HT-29 (cell line): Measurements from ENCODE around the gene UNC45A. TPM values are rescaled to one million over a fixed set of nuclear protein-coding genes. Genes with fewer than 3 reads are reported as not detected.

ENCODE experiments used
- small RNA-seq: library from RNA; depleted of rRNA; stranded (forward); fragments of <200 nt; gene quantifications from one replicate; pipeline ENCODE3, GENCODE V24; 2014
- total RNA-seq: library from RNA; depleted of rRNA; stranded (reverse); fragments of >200 nt; shearing (Covaris generic); gene quantifications from 2 replicates; pipeline ENCODE4 v1.2.3, GENCODE V29; 2014; rRNA removed

Gene UNC45A
- total RNA-seq, 1 experiment from 2014 or later, result 80.6 TPM

Small RNA genes lying within 50 kb of the gene (small RNA-seq; reads per million reads assigned to genes)
- not detected for gene RF00019

Other genes starting within 250 kb of the UNC45A start
- 11.8 and 12.8 TPM in 2 replicates for gene BLM, start 217.9 kb upstream of the UNC45A start, total RNA-seq
- 54.5 and 63.4 TPM in 2 replicates for gene FURIN, start 66.7 kb upstream of the UNC45A start, total RNA-seq
- gene FES, start 50.8 kb upstream of the UNC45A start, total RNA-seq, result 0.31 and 0.43 TPM in 2 replicates
- gene MAN2A2, start 32.0 kb upstream of the UNC45A start, total RNA-seq, result 29.8 and 32.7 TPM in 2 replicates
- 41.1 and 45.7 TPM in 2 replicates for gene HDDC3, start 2.7 kb upstream of the UNC45A start, total RNA-seq
- gene RCCD1, start 19.6 kb downstream of the UNC45A start, total RNA-seq, result 38.0 and 49.3 TPM in 2 replicates
- gene PRC1, start 59.2 kb downstream of the UNC45A start, total RNA-seq, result 228 and 230 TPM in 2 replicates
- 5.2 and 8.9 TPM in 2 replicates for gene VPS33B, start 87.3 kb downstream of the UNC45A start, total RNA-seq
- not detected in 2 replicates for gene SV2B, start 165.0 kb downstream of the UNC45A start, total RNA-seq